Sciatic nerve (tissue), 2 donors: ENCODE data around the gene NARF. TPM values are rescaled to one million over a fixed set of nuclear protein-coding genes. Genes with fewer than 3 reads are reported as not detected.
"Not testable (repeated sequence)": the region's sequence is repeated elsewhere in the genome, so short reads cannot be mapped to it uniquely, and the experiment has no call there.

Experiments
- ATAC-seq: fragments of 200-7000 bp; cut with Tn5 transposase; one replicate; pipeline ENCODE4 v1.9.1; 2020; ENCODE audit warnings: mild to moderate bottlenecking, moderate library complexity
- DNase-seq: peaks from one replicate; pipeline ENCODE4 v3.0.0-alpha.2; 2020; ENCODE audit warnings: low spot score
- intact Hi-C: fragments of 100-400 bp; cut with DNase I; formaldehyde crosslinking; loops from one replicate; pipeline ENCODE4 v1.14.2; 2022
- total RNA-seq: library from RNA; stranded (reverse); fragmentation: NEBNext Ultra II Directional; extraction: Animal tissue kit (Norgen Biotek cat#: 25700); gene quantifications from one replicate; pipeline ENCODE4 v1.2.1, GENCODE V29; 2021
- donor health status: DM: no; HTN: no; CAD: no.
- donor health status: DM: no; HTN: no; CAD: no.

NARF gene
- total RNA-seq, 1 donor from 2014 or later, result 55.5 TPM

GRCh38 chr17:82443465-82444283 is 14.9 kb upstream of the NARF start:
- DNase-seq (no peak), ATAC-seq (peak; percentile 45)
- intact Hi-C loops, result no loop called here

- intact Hi-C loops, result no loop called here
- DNase-seq, result no peak
- ATAC-seq, result no peak
These were observed 14.2 kb upstream of the NARF start for GRCh38 chr17:82444284-82444893.

GRCh38 chr17:82444941-82445521 is 13.5 kb upstream of the NARF start:
- peak; percentile 6 for ATAC-seq
- no peak for DNase-seq
- intact Hi-C loops, result no loop called here

GRCh38 chr17:82445542-82445941 is 13.0 kb upstream of the NARF start:
- no peak for DNase-seq
- no peak for ATAC-seq
- intact Hi-C loops, result no loop called here

GRCh38 chr17:82446124-82446523 is 12.4 kb upstream of the NARF start:
- intact Hi-C loops, result no loop called here
- ATAC-seq (no peak), DNase-seq (no peak)

GRCh38 chr17:82446649-82447048 is 11.9 kb upstream of the NARF start:
- intact Hi-C loops, result no loop called here
- ATAC-seq, result no peak
- no peak for DNase-seq

GRCh38 chr17:82447876-82448275 is 10.7 kb upstream of the NARF start:
- DNase-seq (no peak), ATAC-seq (no peak)
- intact Hi-C loops, result no loop called here

- ATAC-seq (no peak), DNase-seq (no peak)
- intact Hi-C loops, result no loop called here
These were observed 9.2 kb upstream of the NARF start for GRCh38 chr17:82449131-82449882.

- ATAC-seq (no peak), DNase-seq (no peak)
These were observed 8.6 kb upstream of the NARF start for GRCh38 chr17:82449883-82450356.

GRCh38 chr17:82450357-82451106 is 8.0 kb upstream of the NARF start, which contains the start of gene CYBC1:
TSS of gene CYBC1 (minus strand) at chr17:82450752. CDS start at chr17:82449254, 1,498 bp downstream.
- intact Hi-C loops, result no loop called here
- DNase-seq (peak; percentile 97), ATAC-seq (peak; percentile 97)

More at GRCh38 chr17:82449883-82450356, 8.6 kb upstream of the NARF start:
- intact Hi-C loops, result no loop called here

- ATAC-seq, result no peak
- intact Hi-C loops, result no loop called here
- no peak for DNase-seq
These were observed 6.4 kb upstream of the NARF start for GRCh38 chr17:82452162-82452561.

- intact Hi-C loops, DNase-seq, ATAC-seq: not testable (repeated sequence)
These were observed 5.4 kb upstream of the NARF start for GRCh38 chr17:82453151-82453550.

- ATAC-seq, DNase-seq, intact Hi-C loops: not testable (repeated sequence)
These were observed 4.8 kb upstream of the NARF start for GRCh38 chr17:82453706-82454105.

- DNase-seq (no peak), ATAC-seq (no peak)
- intact Hi-C loops, result no loop called here
These were observed 1.2 kb upstream of the NARF start for GRCh38 chr17:82457073-82457928.

GRCh38 chr17:82457929-82458178 is 687 bp upstream of the NARF start:
- ATAC-seq (no peak), DNase-seq (no peak)
- intact Hi-C loops, result no loop called here

- DNase-seq (no peak), ATAC-seq (no peak)
- intact Hi-C loops, result no loop called here
These were observed 414 bp downstream of the NARF start for GRCh38 chr17:82458885-82459424.

GRCh38 chr17:82459936-82460335 is 1.4 kb downstream of the NARF start:
- intact Hi-C loops, ATAC-seq: not testable (repeated sequence)

More at GRCh38 chr17:82459936-82460335, 1.4 kb downstream of the NARF start:
- DNase-seq, result not testable (repeated sequence)
